Natural killer cell (primary cell): ENCODE measurements around the gene KNDC1. TPM values are rescaled to one million over a fixed set of nuclear protein-coding genes. Genes with fewer than 3 reads are reported as not detected.

Source experiments
- ATAC-seq, 3 donors: fragments of 150-1000 bp in 2 of 3; fragments of 200-7000 bp in 1 of 3; cut with Tn5 transposase; 1 replicate in 1 of 3; 2 replicates in 2 of 3; pipeline ENCODE4 v1.10.0; 2021; ENCODE audit warnings: mild to moderate bottlenecking in 2 of 3, moderate library complexity in 2 of 3
- DNase-seq, 2 donors: peaks; one replicate each; pipeline versions ENCODE4 v3.0.0 to v3.0.0-alpha.2; 2013 to 2021; ENCODE audit warnings: mixed read lengths in 1 of 2
- H3K27ac ChIP-seq: one replicate; pipeline ENCODE4 v1.5.1; 2013; ENCODE audit warnings: mild to moderate bottlenecking, low read length
- H3K27me3 ChIP-seq: one replicate; pipeline ENCODE4 v1.6.1; 2013; ENCODE audit warnings: low read length; ENCODE audit not compliant: control insufficient read depth, insufficient read depth
- H3K36me3 ChIP-seq: one replicate; pipeline ENCODE4 v1.6.1; 2013; ENCODE audit warnings: low read length; ENCODE audit not compliant: control insufficient read depth, insufficient read depth
- H3K4me1 ChIP-seq: one replicate; pipeline ENCODE4 v1.6.1; 2013; ENCODE audit warnings: low read length; ENCODE audit not compliant: control insufficient read depth, insufficient read depth
- H3K4me3 ChIP-seq: one replicate; pipeline ENCODE4 v1.5.1; 2013; ENCODE audit warnings: low read length
- H3K9me3 ChIP-seq: one replicate; pipeline ENCODE4 v1.6.1; 2013; ENCODE audit warnings: low read length; ENCODE audit not compliant: control insufficient read depth, insufficient read depth
- H3K27ac Mint-ChIP-seq, 2 donors: one replicate each; pipeline ENCODE4 v1.8.0; 2022; ENCODE audit warnings: mild to moderate bottlenecking in 2 of 2, mixed read lengths in 2 of 2, moderate library complexity in 1 of 2
- H3K27me3 Mint-ChIP-seq, 2 donors: one replicate each; pipeline ENCODE4 v1.8.0; 2022; ENCODE audit warnings: low read depth in 2 of 2, mixed read lengths in 2 of 2
- H3K36me3 Mint-ChIP-seq: one replicate; pipeline ENCODE4 v1.8.0; 2022; ENCODE audit warnings: mixed read lengths
- H3K4me1 Mint-ChIP-seq, 2 donors: one replicate each; pipeline ENCODE4 v1.8.0; 2022; ENCODE audit warnings: mixed read lengths in 2 of 2
- H3K4me3 Mint-ChIP-seq: one replicate; pipeline ENCODE4 v1.8.0; 2022; ENCODE audit warnings: mild to moderate bottlenecking, moderate library complexity, mixed read lengths
- H3K9me3 Mint-ChIP-seq, 2 donors: one replicate each; pipeline ENCODE4 v1.8.0; 2022; ENCODE audit warnings: mixed read lengths in 2 of 2
- CTCF ChIP-seq: fragments of 200-600 bp; IDR thresholded peaks from one replicate; pipeline ENCODE4 v1.8.0; 2022; ENCODE audit warnings: antibody characterized with exemption
- WGBS: methylation state at CpG from one replicate; pipeline ENCODE4 v1.1.7; 2013; ENCODE audit warnings: missing lambda C conversion rate; ENCODE audit not compliant: insufficient coverage; 5-methylcytosine and 5-hydroxymethylcytosine counted together
- intact Hi-C: fragments of 100-400 bp; cut with micrococcal nuclease; formaldehyde crosslinking; loops from one replicate; pipeline ENCODE4 v1.14.2; 2022
- total RNA-seq, 4 donors: library from RNA; stranded (reverse); fragments of 120-200 nt in 1 of 4; gene quantifications; one replicate each; pipeline versions ENCODE4 v1.2.3 to v1.2.4, GENCODE V29; 2013 to 2022

KNDC1 gene
- total RNA-seq, 3 donors from 2014 or later (not counting 1 experiment from before 2014, with no cell fraction given) = 2.1 to 5.9 TPM; not detected in 1

- WGBS = 90% methylated on average over 17 of the region's 17 CpGs
- no peak for ATAC-seq
- Histone ChIP-seq H3K27me3 (no peaks in the 10 kb centered on the region), H3K4me3 (no peak overlapping the region), H3K4me1 (peaks cover 4% of the 10 kb centered on the region), H3K36me3 (no peaks in the 10 kb centered on the region), H3K9me3 (no peaks in the 10 kb centered on the region), H3K27ac (no peak overlapping the region)
- DNase-seq = no peak
- Mint-ChIP-seq H3K9me3 (no peaks in the 10 kb centered on the region), H3K36me3 (no peaks in the 10 kb centered on the region), H3K27ac (no peak overlapping the region), H3K4me3 (no peak overlapping the region), H3K27me3 (peaks cover 0 to 2% of the 10 kb centered on the region in 2 donors), H3K4me1 (peaks cover 0 to 4% of the 10 kb centered on the region in 2 donors)
- TF ChIP-seq CTCF = no peak
- intact Hi-C loops = no loop called here
Measured at GRCh38 chr10:133207627-133208026, 47.6 kb downstream of the KNDC1 start.

- H3K27ac ChIP-seq = no peak overlapping the region
- H3K27me3 ChIP-seq = no peaks in the 10 kb centered on the region
- TF ChIP-seq CTCF = no peak
- Mint-ChIP-seq H3K27me3 (peaks cover 0 to 2% of the 10 kb centered on the region in 2 donors), H3K27ac (no peak overlapping the region), H3K9me3 (no peaks in the 10 kb centered on the region), H3K4me1 (peaks cover 0 to 4% of the 10 kb centered on the region in 2 donors), H3K4me3 (no peak overlapping the region), H3K36me3 (no peaks in the 10 kb centered on the region)
- no peaks in the 10 kb centered on the region for H3K9me3 ChIP-seq
- H3K4me3 ChIP-seq = no peak overlapping the region
- ATAC-seq (no peak), DNase-seq (no peak)
- WGBS = 92% methylated on average over 18 of the region's 18 CpGs
- peaks cover 4% of the 10 kb centered on the region for H3K4me1 ChIP-seq
- intact Hi-C loops = no loop called here
- no peaks in the 10 kb centered on the region for H3K36me3 ChIP-seq
Measured at GRCh38 chr10:133208466-133208865, 48.4 kb downstream of the KNDC1 start.

GRCh38 chr10:133209117-133209516, 49.1 kb downstream of the KNDC1 start:
- H3K9me3 Mint-ChIP-seq = no peaks in the 10 kb centered on the region
- Histone ChIP-seq H3K4me1 (peaks cover 4% of the 10 kb centered on the region), H3K36me3 (no peaks in the 10 kb centered on the region), H3K9me3 (no peaks in the 10 kb centered on the region), H3K27me3 (no peaks in the 10 kb centered on the region), H3K27ac (no peak overlapping the region), H3K4me3 (no peak overlapping the region)
- peaks cover 0 to 2% of the 10 kb centered on the region in 2 donors for H3K27me3 Mint-ChIP-seq
- WGBS = 96% methylated on average over 14 of the region's 14 CpGs
- H3K4me3 Mint-ChIP-seq = no peak overlapping the region
- no peak overlapping the region for H3K27ac Mint-ChIP-seq
- no peak for DNase-seq
- H3K36me3 Mint-ChIP-seq = no peaks in the 10 kb centered on the region
- TF ChIP-seq CTCF = no peak
- intact Hi-C loops = no loop called here
- peaks cover 0 to 4% of the 10 kb centered on the region in 2 donors for H3K4me1 Mint-ChIP-seq
- peak in 1 of 3 donors; percentile 33 for ATAC-seq

- TF ChIP-seq CTCF = no peak
- Histone ChIP-seq H3K36me3 (no peaks in the 10 kb centered on the region), H3K9me3 (no peaks in the 10 kb centered on the region), H3K4me3 (no peak overlapping the region), H3K4me1 (peaks cover 4% of the 10 kb centered on the region), H3K27me3 (no peaks in the 10 kb centered on the region), H3K27ac (no peak overlapping the region)
- intact Hi-C loops = no loop called here
- Mint-ChIP-seq H3K4me3 (no peak overlapping the region), H3K27ac (no peak overlapping the region), H3K9me3 (no peaks in the 10 kb centered on the region), H3K36me3 (no peaks in the 10 kb centered on the region), H3K27me3 (peaks cover 0 to 2% of the 10 kb centered on the region in 2 donors), H3K4me1 (peaks cover 0 to 4% of the 10 kb centered on the region in 2 donors)
- DNase-seq (no peak), ATAC-seq (no peak)
- WGBS = 88% methylated on average over 20 of the region's 20 CpGs
Measured at GRCh38 chr10:133209641-133210040, 49.6 kb downstream of the KNDC1 start.
